Measurements from ENCODE around the gene CBLC.
"Not testable (repeated sequence)": the region's sequence is repeated elsewhere in the genome, so short reads cannot be mapped to it uniquely, and the experiment has no call there.

The CBLC gene

GRCh38 chr19:44819246-44819832, 41.6 kb downstream of the CBLC start:
- DNase-seq (ENCODE audit: low read depth) = no peak

DNA sequence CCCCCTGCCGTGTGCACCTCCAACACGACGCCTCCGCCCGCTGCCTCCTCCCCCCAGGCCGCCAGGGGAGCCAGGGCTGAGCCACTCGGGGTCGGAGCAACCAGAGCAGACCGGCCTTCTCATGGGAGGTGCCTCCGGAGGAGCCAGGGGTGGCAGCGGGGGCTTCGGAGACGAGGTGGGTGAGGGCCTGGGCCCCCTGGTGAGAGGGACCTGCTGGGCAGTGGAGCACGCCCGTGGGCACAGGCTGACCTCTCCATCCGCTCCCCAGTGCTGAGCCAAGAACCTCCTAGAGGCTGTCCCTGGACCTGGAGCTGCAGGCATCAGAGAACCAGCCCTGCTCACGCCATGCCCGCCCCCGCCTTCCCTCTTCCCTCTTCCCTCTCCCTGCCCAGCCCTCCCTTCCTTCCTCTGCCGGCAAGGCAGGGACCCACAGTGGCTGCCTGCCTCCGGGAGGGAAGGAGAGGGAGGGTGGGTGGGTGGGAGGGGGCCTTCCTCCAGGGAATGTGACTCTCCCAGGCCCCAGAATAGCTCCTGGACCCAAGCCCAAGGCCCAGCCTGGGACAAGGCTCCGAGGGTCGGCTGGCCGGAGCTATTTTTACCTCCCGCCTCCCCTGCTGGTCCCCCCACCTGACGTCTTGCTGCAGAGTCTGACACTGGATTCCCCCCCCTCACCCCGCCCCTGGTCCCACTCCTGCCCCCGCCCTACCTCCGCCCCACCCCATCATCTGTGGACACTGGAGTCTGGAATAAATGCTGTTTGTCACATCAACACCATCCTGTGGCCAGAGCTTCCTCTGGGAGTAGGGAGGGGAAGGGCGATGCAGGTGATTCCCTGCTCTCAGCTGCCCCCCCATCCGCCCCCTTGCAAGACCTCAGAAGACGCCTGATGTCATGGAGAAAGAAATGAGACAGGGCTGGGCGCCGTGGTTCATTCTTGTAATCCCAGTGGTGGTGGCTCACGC, 43.2 kb downstream of the CBLC start:
- DNase-seq (ENCODE audit: low read depth) = no peak

- DNase-seq (ENCODE audit: low read depth) = no peak
Observed at GRCh38 chr19:44822177-44822576, 44.5 kb downstream of the CBLC start.

- DNase-seq (ENCODE audit: low read depth) = no peak
Observed at GRCh38 chr19:44822670-44823372, 45.1 kb downstream of the CBLC start.

DNA sequence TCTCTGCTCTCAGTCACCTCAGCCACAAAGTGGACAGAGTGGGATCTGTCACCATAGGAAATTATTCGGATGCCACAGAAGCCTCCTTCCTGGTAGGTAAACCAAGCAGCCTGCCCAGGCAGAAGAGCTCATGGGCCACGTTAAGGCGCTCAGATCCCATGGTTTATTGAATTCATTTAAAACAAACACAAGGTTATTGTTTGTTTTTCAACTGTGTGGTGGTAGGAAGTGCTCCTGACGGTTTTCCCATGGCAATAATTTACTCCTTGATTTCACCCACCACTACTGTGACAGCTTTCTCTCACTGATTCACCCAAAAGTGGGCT, 45.6 kb downstream of the CBLC start:
- DNase-seq (ENCODE audit: low read depth) = no peak

GRCh38 chr19:44824761-44825160, 47.1 kb downstream of the CBLC start:
- no peak for DNase-seq (ENCODE audit: low read depth)

DNA sequence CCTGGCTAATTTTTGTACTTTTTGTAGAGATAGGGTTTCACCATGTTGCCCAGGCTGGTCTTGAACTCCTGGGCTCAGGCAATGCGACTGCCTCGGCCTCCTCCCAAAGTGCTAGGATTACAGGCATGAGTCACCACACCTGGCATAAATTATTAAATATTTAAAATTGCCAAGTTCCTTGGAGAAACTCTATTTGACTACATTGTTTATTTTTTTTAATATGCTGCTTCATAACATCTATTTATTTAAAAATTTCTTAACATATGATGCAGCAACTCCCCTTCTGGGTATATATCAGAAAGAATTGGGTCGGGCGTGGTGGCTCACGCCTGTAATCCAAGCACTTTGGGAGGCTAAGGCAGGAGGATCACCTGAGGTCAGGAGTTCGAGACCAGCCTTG, 55.2 kb downstream of the CBLC start:
- DNase-seq (ENCODE audit: low read depth) = not testable (repeated sequence)

DNA sequence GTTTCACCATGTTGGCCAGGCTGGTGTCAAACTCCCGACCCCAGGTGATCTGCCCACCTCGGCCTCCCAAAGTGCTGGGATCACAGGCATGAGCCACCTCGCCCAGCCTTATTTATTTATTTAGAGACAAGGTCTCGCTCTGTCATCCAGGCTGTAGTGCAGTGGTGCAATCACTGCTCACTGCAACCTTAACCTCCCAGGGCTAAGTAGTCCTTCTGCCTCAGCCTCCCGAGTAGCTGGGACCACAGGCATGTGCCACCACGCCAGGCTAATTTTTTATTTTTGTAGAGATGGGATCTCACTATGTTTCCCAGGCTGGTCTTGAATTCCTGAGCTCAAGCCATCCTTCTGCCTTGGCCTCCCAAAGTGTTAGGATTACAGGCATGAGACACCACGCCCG, 56.7 kb downstream of the CBLC start:
- not testable (repeated sequence) for DNase-seq (ENCODE audit: low read depth)

DNA sequence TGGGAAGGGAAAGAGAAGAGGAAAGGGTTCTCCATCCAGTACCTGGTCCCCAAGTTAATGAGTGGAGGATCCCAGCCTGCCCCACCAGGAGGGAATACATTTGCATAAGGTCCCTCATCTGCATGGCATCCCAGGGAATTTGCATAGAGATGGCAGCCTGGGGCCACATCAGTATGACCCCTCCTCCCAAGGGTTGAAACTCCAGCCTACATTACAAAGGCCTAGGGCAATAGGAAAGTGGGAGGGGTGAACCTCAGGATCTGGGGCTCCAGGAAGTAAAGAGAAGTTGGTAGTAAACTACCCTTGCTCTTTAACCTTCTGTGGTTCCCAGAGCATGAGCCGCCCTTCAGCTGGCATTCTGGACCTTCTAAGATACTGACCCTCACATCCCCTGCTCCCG, 61.6 kb downstream of the CBLC start:
- no peak for DNase-seq (ENCODE audit: low read depth)

GRCh38 chr19:44840811-44841210, 63.1 kb downstream of the CBLC start:
- DNase-seq (ENCODE audit: low read depth) = no peak

- no peak for DNase-seq (ENCODE audit: low read depth)
Observed at GRCh38 chr19:44841231-44841630, 63.5 kb downstream of the CBLC start.

DNA sequence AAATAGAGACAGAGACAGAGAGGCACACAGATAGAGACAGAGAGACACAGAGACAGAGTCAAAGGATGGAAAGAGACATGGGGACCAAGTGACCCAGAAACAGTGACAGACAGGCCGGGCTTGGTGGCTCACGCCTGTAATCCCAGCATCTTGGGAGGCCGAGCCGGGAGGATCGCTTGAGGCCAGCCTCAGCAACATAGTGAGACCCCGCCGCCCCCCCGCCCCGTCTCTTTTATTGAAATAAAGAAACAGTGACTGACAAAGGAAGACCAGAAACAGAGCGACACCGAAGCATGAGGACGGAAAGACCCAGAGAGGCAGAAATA, 67.6 kb downstream of the CBLC start:
- DNase-seq (ENCODE audit: low read depth) = no peak

- peak; percentile 93 for DNase-seq (ENCODE audit: low read depth)
Observed at GRCh38 chr19:44845612-44846454, 68.1 kb downstream of the CBLC start, which contains the start of gene NECTIN2. NECTIN2 (plus strand) TSS chr19:44846297; CDS start chr19:44846526, 229 bp downstream.

DNA sequence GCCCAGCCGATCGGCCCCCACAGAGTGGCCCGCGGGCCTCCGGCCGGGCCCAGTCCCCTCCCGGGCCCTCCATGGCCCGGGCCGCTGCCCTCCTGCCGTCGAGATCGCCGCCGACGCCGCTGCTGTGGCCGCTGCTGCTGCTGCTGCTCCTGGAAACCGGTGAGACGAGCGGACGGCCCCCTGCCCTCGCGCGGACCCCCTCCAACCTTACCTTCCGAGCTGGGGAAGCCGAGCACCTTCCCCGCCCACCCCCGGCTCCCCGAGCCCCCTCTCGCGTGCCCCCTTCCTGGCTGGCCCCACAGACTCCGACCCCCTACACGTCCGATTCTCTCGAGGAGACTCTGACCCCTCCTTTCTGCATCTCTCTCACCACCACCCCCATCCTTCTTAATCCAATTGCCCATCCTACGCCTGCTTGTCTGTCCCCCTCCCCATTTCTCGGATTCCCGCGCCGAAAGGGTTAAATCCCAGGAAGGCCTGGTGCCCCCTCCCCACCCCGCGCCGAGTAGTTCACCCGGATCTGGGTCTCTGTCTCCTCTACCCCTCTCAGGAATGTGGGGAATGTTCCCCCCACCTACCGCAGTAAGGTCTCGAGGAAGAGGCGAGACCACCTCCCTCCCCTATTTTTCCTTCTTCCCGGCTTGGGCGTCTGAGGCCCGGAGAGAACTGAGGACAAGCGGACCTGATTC, 68.9 kb downstream of the CBLC start:
- DNase-seq (ENCODE audit: low read depth) = no peak

GRCh38 chr19:44847144-44848035, 69.7 kb downstream of the CBLC start:
- no peak for DNase-seq (ENCODE audit: low read depth)

GRCh38 chr19:44848036-44848811, 70.5 kb downstream of the CBLC start:
- DNase-seq (ENCODE audit: low read depth) = no peak

- DNase-seq (ENCODE audit: low read depth) = no peak
Observed at GRCh38 chr19:44848812-44849447, 71.2 kb downstream of the CBLC start.

All from HS-5 (cell line).